NT2/D1 (cell line): Measurements from ENCODE around the gene THBS3.
A peak's percentile ranks its signal among the peaks of the same experiment; 100 is the strongest.
"Not testable (repeated sequence)": the region's sequence is repeated elsewhere in the genome, so short reads cannot be mapped to it uniquely, and the experiment has no call there.

Experiments
- DNase-seq: peaks from one replicate; pipeline ENCODE4 v3.0.0-alpha.2; 2011; ENCODE audit warnings: low read depth, low spot score
- H3K27me3 ChIP-seq: 2 replicates; pipeline ENCODE4 v1.6.0; 2011; ENCODE audit warnings: mild to moderate bottlenecking; ENCODE audit not compliant: insufficient read length, insufficient read depth
- H3K36me3 ChIP-seq: 2 replicates; pipeline ENCODE4 v1.6.1; 2011; ENCODE audit warnings: mild to moderate bottlenecking, low read length, mixed read lengths; ENCODE audit not compliant: insufficient read depth, insufficient read length
- H3K4me1 ChIP-seq: 2 replicates; pipeline ENCODE4 v1.5.1; 2011; ENCODE audit not compliant: insufficient read depth, insufficient read length
- H3K4me3 ChIP-seq: 2 replicates; pipeline ENCODE4 v1.5.1; 2011; ENCODE audit warnings: low read depth; ENCODE audit not compliant: insufficient read length
- H3K9ac ChIP-seq: 2 replicates; pipeline ENCODE4 v1.6.0; 2011; ENCODE audit warnings: low read depth; ENCODE audit not compliant: insufficient read length
- H3K9me3 ChIP-seq: 2 replicates; pipeline ENCODE4 v1.5.1; 2011; ENCODE audit warnings: mild to moderate bottlenecking, low read length; ENCODE audit not compliant: insufficient read depth
- SUZ12 ChIP-seq: IDR thresholded peaks from 2 replicates; pipeline ENCODE4 v1.6.1; 2011; ENCODE audit not compliant: insufficient read length, insufficient read depth; ENCODE audit errors: extremely low read depth
- YY1 ChIP-seq: IDR thresholded peaks from 2 replicates; pipeline ENCODE4 v1.6.1; 2011; ENCODE audit not compliant: insufficient read length, insufficient read depth
- ZNF274 ChIP-seq: IDR thresholded peaks from 2 replicates; pipeline ENCODE4 v1.6.1; 2011; ENCODE audit warnings: mild to moderate bottlenecking, low read depth, low read length

The THBS3 gene

DNA sequence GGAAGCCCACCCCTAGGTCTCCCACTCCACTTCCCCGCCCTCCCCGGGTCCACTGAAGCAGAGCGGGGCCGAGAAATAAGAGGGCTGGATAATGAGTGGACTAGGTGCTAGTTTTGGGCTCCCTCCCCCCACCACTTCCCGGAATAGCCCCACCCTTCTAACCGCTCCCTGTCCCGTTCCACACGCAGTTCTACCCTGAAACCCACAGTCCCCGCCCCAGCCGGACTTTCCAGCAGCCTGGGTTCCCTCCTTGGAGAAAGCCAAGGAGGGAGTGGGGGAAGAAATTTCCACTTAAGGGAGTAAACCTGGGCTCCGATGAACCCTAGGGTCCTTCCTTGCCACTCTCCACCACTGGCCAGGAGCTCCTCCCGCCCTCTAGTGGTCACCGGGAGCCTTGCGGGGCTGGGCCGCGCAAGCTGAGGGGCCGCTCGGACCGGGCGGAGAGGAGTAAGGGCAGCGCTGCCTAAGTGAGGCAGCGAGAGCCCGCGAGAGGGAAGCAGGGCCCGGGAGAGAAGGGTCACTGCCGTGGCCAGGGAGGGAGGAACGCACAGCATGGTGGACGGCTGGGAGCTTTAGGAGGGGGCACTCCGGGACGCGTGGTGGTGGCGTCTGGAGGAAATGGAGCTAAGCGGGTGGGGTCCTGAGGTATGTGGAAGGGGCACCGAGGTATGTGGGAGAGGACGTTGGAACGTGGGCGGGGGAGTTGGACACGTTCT lies 14.3 kb downstream of the THBS3 start:
- Histone ChIP-seq H3K36me3 (peaks cover 32% of the 10 kb centered on the region), H3K4me1 (peaks cover 26% of the 10 kb centered on the region), H3K27me3 (no peaks in the 10 kb centered on the region), H3K4me3 (peak overlapping the region; percentile 91), H3K9ac (peak overlapping the region; percentile 98), H3K9me3 (no peaks in the 10 kb centered on the region)
- DNase-seq: no peak
- TF ChIP-seq YY1: no peak
- no peak for TF ChIP-seq ZNF274
- TF ChIP-seq SUZ12: no peak

DNA sequence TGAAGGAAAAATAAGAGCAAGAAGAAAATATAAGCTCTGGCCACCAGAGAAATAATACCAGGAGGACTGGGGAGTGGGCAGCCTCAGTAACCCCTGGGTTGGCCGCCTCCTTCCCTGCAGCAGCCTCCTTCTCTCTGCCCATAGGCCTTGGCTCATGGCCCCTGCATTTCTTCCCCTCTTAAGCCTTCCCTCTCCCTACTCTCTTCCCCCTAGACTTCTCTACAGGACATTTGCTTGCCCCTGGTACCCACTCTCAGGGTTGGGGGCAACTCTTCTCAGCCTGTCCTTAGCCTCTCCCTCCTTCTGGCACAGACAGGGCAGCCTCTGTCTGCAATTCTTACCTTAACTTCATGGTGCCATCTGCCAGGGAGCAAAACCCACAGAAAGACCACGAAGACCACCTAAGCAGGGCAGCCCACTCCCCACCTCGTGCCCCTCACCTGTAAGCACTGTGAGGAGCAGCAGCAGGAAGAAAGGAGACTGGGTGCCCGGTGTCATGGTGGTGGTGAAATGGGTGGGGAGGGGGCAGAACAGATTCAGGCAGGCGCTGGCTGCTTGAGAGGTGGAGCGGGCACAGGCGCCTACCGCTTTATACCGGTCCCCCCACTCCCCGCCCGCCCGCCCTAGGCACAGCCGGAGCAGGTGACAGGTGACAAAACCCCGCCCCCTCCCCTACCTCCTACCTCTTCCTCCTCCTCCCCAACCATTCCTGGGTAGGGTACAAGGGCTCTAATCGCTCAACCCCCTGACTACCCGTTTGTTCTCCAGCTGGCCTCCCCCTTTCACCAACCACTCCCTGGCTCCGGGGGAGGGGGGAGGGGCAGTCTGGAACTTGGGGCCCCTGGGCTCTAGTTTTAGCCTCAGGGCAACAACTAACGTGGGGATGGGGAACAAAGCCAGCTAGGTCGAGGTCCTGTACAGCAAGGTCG lies 15.1 kb downstream of the THBS3 start:
- H3K4me1 ChIP-seq: peaks cover 18% of the 10 kb centered on the region
- no peaks in the 10 kb centered on the region for H3K27me3 ChIP-seq
- H3K36me3 ChIP-seq: peaks cover 23% of the 10 kb centered on the region
- H3K4me3 ChIP-seq: peak overlapping the region; percentile 91
- TF ChIP-seq YY1: no peak
- no peak for TF ChIP-seq ZNF274
- no peak for DNase-seq
- no peaks in the 10 kb centered on the region for H3K9me3 ChIP-seq
- H3K9ac ChIP-seq: peak overlapping the region; percentile 98

DNA sequence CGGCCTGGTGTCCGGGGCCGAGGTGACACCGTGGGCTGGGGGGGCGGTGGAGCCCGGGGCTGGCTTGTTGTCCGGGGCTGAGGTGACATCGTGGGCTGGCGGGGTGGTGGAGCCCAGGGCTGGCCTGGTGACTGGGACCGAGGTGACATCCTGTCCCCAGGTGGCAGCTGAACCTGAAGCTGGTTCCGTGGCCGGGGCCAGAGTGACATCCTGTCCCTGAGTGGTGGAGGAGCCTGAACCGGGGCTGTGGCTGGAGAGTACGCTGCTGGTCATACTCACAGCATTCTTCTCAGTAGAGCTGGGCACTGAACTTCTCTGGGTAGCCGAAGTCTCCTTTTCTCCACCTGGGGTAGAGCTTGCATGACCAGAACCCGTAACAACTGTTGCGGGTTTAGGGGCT lies 15.8 kb downstream of the THBS3 start:
- H3K9ac ChIP-seq: peak overlapping the region; percentile 46
- H3K4me1 ChIP-seq: peaks cover 15% of the 10 kb centered on the region
- no peaks in the 10 kb centered on the region for H3K9me3 ChIP-seq
- TF ChIP-seq SUZ12 (no peak), YY1 (no peak), ZNF274 (no peak)
- no peaks in the 10 kb centered on the region for H3K27me3 ChIP-seq
- H3K4me3 ChIP-seq: no peak overlapping the region
- DNase-seq: no peak
- H3K36me3 ChIP-seq: peaks cover 16% of the 10 kb centered on the region

DNA sequence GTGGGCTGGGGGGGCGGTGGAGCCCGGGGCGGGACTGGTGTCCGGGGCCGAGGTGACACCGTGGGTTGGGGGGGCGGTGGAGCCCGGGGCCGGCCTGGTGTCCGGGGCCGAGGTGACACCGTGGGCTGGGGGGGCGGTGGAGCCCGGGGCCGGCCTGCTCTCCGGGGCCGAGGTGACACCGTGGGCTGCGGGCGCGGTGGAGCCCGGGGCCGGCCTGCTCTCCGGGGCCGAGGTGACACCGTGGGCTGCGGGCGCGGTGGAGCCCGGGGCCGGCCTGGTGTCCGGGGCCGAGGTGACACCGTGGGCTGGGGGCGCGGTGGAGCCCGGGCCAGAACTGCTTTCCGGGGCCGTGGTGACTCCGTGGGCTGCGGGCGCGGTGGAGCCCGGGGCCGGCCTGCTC lies 17.8 kb downstream of the THBS3 start:
- H3K4me3 ChIP-seq, H3K9me3 ChIP-seq, H3K36me3 ChIP-seq, H3K9ac ChIP-seq, DNase-seq, H3K27me3 ChIP-seq: not testable (repeated sequence)
- H3K4me1 ChIP-seq: peaks cover 28% of the 10 kb centered on the region

DNA sequence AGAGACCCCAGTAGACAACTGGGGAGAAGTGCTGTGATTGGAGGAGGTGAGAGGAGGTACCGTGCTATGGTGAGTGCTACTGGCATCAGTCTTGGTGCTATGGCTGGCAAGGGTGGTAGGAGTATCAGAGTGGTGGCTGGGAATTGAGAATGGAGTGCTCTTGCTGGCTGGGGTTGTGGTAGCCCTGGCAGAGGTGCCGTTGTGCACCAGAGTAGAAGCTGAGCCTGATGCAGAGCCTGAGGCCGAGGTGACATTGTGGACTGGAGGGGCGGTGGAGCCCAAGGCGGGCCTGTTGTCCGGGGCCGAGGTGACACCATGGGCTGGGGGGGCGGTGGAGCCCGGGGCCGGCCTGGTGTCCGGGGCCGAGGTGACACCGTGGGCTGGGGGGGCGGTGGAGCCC lies 19.4 kb downstream of the THBS3 start:
- Histone ChIP-seq H3K4me3 (no peak overlapping the region), H3K4me1 (peaks cover 30% of the 10 kb centered on the region), H3K9ac (no peak overlapping the region), H3K9me3 (no peaks in the 10 kb centered on the region), H3K27me3 (no peaks in the 10 kb centered on the region), H3K36me3 (peaks cover 15% of the 10 kb centered on the region)
- no peak for TF ChIP-seq SUZ12
- DNase-seq: no peak

DNA sequence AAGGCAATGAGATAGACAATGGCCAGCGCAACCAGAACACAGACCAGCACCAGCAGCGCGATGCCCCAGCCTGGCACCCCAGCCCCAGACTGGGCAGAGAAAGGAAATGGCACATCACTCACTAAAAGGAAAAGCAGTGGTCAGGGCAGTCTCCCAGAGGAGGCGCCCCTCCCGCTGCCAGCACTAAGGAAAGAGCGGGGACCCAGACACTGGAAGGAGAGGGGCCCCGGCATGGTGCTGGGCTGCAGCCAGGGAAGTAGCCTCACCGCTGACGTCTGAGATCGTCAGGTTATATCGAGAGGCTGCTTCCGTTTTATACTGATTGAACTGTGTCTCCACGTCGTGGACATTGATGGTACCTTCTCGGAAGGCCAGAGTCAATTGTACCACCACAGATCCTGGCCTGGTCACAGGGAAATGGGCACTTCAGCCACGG lies 20.2 kb downstream of the THBS3 start:
- peaks cover 15% of the 10 kb centered on the region for H3K36me3 ChIP-seq
- peaks cover 28% of the 10 kb centered on the region for H3K4me1 ChIP-seq
- no peak overlapping the region for H3K4me3 ChIP-seq
- no peaks in the 10 kb centered on the region for H3K27me3 ChIP-seq
- DNase-seq: no peak
- H3K9ac ChIP-seq: no peak overlapping the region
- TF ChIP-seq YY1 (no peak), SUZ12 (no peak), ZNF274 (no peak)
- H3K9me3 ChIP-seq: no peaks in the 10 kb centered on the region

DNA sequence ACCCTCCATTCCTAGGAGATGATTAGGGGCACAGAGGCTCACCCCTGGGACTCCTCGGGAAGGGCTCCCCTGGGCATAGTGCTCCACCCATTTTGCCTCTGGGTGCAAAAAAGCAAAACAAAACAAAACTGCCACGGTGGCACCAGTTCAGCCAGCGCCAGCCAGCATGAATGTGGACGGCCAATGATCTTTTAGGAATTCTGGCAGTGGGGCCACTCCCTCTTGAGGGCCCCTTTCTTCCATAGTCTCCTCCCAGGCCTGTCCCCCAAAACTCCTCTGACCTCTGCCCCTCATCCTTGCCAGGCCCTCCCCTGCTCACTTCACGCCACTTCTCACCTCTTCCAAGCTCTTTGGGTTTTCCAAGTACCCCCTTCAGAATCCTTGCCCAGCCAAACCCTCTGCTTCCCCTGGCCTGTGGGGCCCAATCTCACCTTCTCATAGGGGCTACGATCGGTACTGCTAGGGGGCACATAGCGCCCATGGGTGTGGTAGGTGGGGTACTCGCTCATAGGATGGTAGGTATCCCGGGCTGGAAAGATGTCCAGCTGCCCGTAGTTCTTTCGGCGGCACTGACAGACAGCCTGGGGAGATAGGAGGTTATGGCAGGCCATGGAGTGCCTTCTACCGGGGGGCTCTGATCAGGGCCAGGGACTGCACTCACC lies 20.8 kb downstream of the THBS3 start:
- Histone ChIP-seq H3K4me3 (no peak overlapping the region), H3K4me1 (peaks cover 23% of the 10 kb centered on the region), H3K9me3 (no peaks in the 10 kb centered on the region), H3K9ac (no peak overlapping the region), H3K27me3 (no peaks in the 10 kb centered on the region), H3K36me3 (peaks cover 18% of the 10 kb centered on the region)
- TF ChIP-seq ZNF274 (no peak), YY1 (no peak), SUZ12 (no peak)
- DNase-seq: no peak
